Keratinocyte (primary cell): ENCODE measurements around the gene C7orf25. TPM values are rescaled to one million over a fixed set of nuclear protein-coding genes. Genes with fewer than 3 reads are reported as not detected.

Source experiments
- DNase-seq: peaks from one replicate; pipeline ENCODE4 v3.0.0-alpha.2; 2011; ENCODE audit warnings: low read depth, missing footprints, low spot score
- FAIRE-seq: peaks from 2 replicates; lab custom pipeline; 2011; peaks lifted over from hg19 to GRCh38; lab: Jason Lieb, UNC
- H2AFZ ChIP-seq: 2 replicates; pipeline ENCODE4 v1.6.0; 2012; ENCODE audit warnings: low read length, control low read depth, inconsistent platforms; ENCODE audit not compliant: control insufficient read depth
- H3K27ac ChIP-seq: 2 replicates; pipeline ENCODE4 v1.5.1; 2011; ENCODE audit warnings: low read length; ENCODE audit not compliant: control insufficient read depth, insufficient read depth
- H3K27me3 ChIP-seq: 3 replicates; pipeline ENCODE4 v1.6.0; 2011; ENCODE audit warnings: low read length; ENCODE audit not compliant: control insufficient read depth, insufficient read depth; ENCODE audit errors: extremely low read depth
- H3K36me3 ChIP-seq, 2 experiments: 2 replicates in 1 of 2; 3 replicates in 1 of 2; pipeline ENCODE4 v1.5.1; 2011; ENCODE audit warnings: low read length in 2 of 2, mild to moderate bottlenecking in 1 of 2; ENCODE audit not compliant: control insufficient read depth in 2 of 2, insufficient read depth in 2 of 2; ENCODE audit errors: extremely low read depth in 1 of 2
- H3K4me1 ChIP-seq: 3 replicates; pipeline ENCODE4 v1.5.1; 2011; ENCODE audit warnings: low read length; ENCODE audit not compliant: control insufficient read depth, insufficient read depth; ENCODE audit errors: extremely low read depth
- H3K4me2 ChIP-seq: 3 replicates; pipeline ENCODE4 v1.6.0; 2011; ENCODE audit warnings: low read depth, low read length; ENCODE audit not compliant: control insufficient read depth, insufficient read depth; ENCODE audit errors: extremely low read depth
- H3K4me3 ChIP-seq, 3 experiments: fragments of 200-600 bp in 1 of 3; sonication (generic) in 1 of 3; 2 replicates in 2 of 3; 3 replicates in 1 of 3; pipeline ENCODE4 v1.5.1; 2011 to 2016; ENCODE audit warnings: low read length in 3 of 3, mild to moderate bottlenecking in 3 of 3, control low read depth in 2 of 3, inconsistent platforms in 1 of 3, low read depth in 1 of 3, mixed read lengths in 1 of 3, mixed run types in 1 of 3, moderate library complexity in 1 of 3; ENCODE audit not compliant: control insufficient read depth in 2 of 3, insufficient read depth in 2 of 3; ENCODE audit errors: extremely low read depth in 1 of 3
- H3K79me2 ChIP-seq: 2 replicates; pipeline ENCODE4 v1.6.0; 2012; ENCODE audit warnings: low read length; ENCODE audit not compliant: control insufficient read depth, insufficient read depth
- H3K9ac ChIP-seq: 3 replicates; pipeline ENCODE4 v1.6.0; 2011; ENCODE audit warnings: low read length; ENCODE audit not compliant: control insufficient read depth, insufficient read depth; ENCODE audit errors: extremely low read depth
- H3K9me1 ChIP-seq: 3 replicates; pipeline ENCODE4 v1.6.0; 2011; ENCODE audit warnings: low read length; ENCODE audit not compliant: control insufficient read depth, insufficient read depth; ENCODE audit errors: extremely low read depth
- H3K9me3 ChIP-seq: 2 replicates; pipeline ENCODE4 v1.5.1; 2012; ENCODE audit warnings: low read depth, low read length; ENCODE audit not compliant: control insufficient read depth
- H4K20me1 ChIP-seq: 3 replicates; pipeline ENCODE4 v1.6.0; 2011; ENCODE audit warnings: low read length; ENCODE audit not compliant: control insufficient read depth, insufficient read depth; ENCODE audit errors: extremely low read depth
- CTCF ChIP-seq, 3 experiments: IDR thresholded peaks in 1 of 3; conservative IDR thresholded peaks in 1 of 3; optimal IDR thresholded peaks in 1 of 3; 2 replicates in 2 of 3; 3 replicates in 1 of 3; pipeline versions ENCODE3 to v1.5.1; 2011; ENCODE audit warnings: low read length in 3 of 3, mild to moderate bottlenecking in 3 of 3, moderate library complexity in 2 of 3, control low read depth in 1 of 3, inconsistent platforms in 1 of 3; ENCODE audit not compliant: insufficient read depth in 2 of 3; ENCODE audit errors: extremely low read depth in 1 of 3
- EZH2 ChIP-seq: IDR thresholded peaks from one replicate; pipeline ENCODE4 v1.6.1; 2012; ENCODE audit warnings: inconsistent platforms, mild to moderate bottlenecking, low read length, moderate library complexity
- dilution Hi-C: fragments of 300-500 bp; cut with MboI; formaldehyde crosslinking; loops from one replicate; pipeline ENCODE4 v1.7.0; 2020; ENCODE audit warnings: low sequenced_read_pairs; ENCODE audit not compliant: extremely low pct_ligation_motif_present
- polyA plus RNA-seq, 5 experiments: library from polyadenylated mRNA; depleted of rRNA in 3 of 5; stranded (reverse) in 3 of 5; stranded (forward) in 1 of 5; unstranded in 1 of 5; fragments of >200 nt; gene quantifications; 1 replicate in 1 of 5; 2 replicates in 3 of 5; 3 replicates in 1 of 5; pipeline versions ENCODE4 v1.2.1 to v1.2.3, GENCODE V29; 2011 to 2012; ENCODE audit warnings: missing spikeins in 2 of 5, low read depth in 1 of 5, low replicate concordance in 1 of 5

The C7orf25 gene
- polyA plus RNA-seq, 1 donor (not counting 4 experiments of a cell fraction or from before 2014, with no cell fraction given), result 3.1 TPM

DNA sequence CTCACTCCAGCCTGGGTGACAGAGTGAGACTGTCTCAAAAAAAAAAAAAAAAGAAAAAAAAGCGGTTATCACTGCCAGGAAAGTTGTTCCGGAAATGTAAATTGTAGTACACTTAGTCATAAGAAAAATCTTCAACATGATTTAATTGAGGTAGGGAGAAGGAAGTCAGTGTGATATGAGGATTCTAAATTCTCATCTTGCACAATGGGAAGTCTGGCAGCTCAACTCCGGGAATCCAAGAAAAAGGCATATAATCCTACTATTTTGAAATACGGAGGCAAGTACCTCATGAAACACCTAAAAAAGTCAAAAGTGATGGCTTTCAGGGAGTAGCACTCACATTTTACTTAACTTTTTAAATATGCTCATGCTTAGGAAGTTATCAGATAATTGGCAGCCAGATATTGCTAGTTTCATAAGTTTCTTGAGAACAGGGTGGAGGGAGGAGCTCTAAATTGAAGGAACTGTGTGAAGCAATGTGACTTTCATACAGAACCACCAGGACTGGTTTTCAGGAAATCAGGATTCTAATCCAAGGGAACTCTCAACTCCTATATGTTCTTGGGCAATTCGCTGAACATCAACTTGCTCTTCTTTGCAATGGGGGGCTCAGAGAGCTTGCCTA lies 2.7 kb upstream of the C7orf25 start:
- Histone ChIP-seq H3K79me2 (peaks cover 3% of the 10 kb centered on the region), H3K4me2 (no peak overlapping the region), H4K20me1 (no peaks in the 10 kb centered on the region), H3K27me3 (no peaks in the 10 kb centered on the region), H3K36me3 (peaks cover 3 to 11% of the 10 kb centered on the region in 2 experiments), H3K9me1 (no peaks in the 10 kb centered on the region), H3K9me3 (no peaks in the 10 kb centered on the region), H3K4me1 (peaks cover 29% of the 10 kb centered on the region), H3K4me3 (no peak overlapping the region), H3K9ac (no peak overlapping the region), H2AFZ (no peak overlapping the region), H3K27ac (no peak overlapping the region)
- dilution Hi-C loops, result no loop called here
- DNase-seq (no peak), FAIRE-seq (no peak)
- TF ChIP-seq EZH2 (no peak), CTCF (optimal IDR thresholded peaks at IDR 0.05 in 1 of 3, IDR thresholded peaks at IDR 0.05 in 1 of 3, conservative IDR thresholded peaks at IDR 0.05 in 1 of 3; ENCODE audit: extremely low read depth in 1 of 3, insufficient read depth in 2 of 3, low read length in 3 of 3) (no peak)

GRCh38 chr7:42914009-42914408 lies 2.1 kb upstream of the C7orf25 start:
- Histone ChIP-seq H3K36me3 (peaks cover 2 to 8% of the 10 kb centered on the region in 2 experiments), H3K4me1 (peaks cover 29% of the 10 kb centered on the region), H2AFZ (no peak overlapping the region), H3K4me2 (no peak overlapping the region), H3K27me3 (no peaks in the 10 kb centered on the region), H3K9me1 (no peaks in the 10 kb centered on the region), H3K9ac (no peak overlapping the region), H3K27ac (no peak overlapping the region), H3K79me2 (peaks cover 3% of the 10 kb centered on the region), H3K4me3 (no peak overlapping the region), H4K20me1 (no peaks in the 10 kb centered on the region), H3K9me3 (no peaks in the 10 kb centered on the region)
- no peak for FAIRE-seq
- dilution Hi-C loops, result no loop called here
- TF ChIP-seq EZH2 (no peak), CTCF (optimal IDR thresholded peaks at IDR 0.05 in 1 of 3, IDR thresholded peaks at IDR 0.05 in 1 of 3, conservative IDR thresholded peaks at IDR 0.05 in 1 of 3; ENCODE audit: extremely low read depth in 1 of 3, insufficient read depth in 2 of 3, low read length in 3 of 3) (no peak)
- DNase-seq, result no peak
